Measurements from ENCODE around the gene RPL7A. TPM values are rescaled to one million over a fixed set of nuclear protein-coding genes. Genes with fewer than 3 reads are reported as not detected.

RPL7A gene
- total RNA-seq, 3 donors from 2014 or later (not counting 1 experiment from before 2014, with no cell fraction given), result 1,409 to 1,616 (median 1,600) TPM

DNA sequence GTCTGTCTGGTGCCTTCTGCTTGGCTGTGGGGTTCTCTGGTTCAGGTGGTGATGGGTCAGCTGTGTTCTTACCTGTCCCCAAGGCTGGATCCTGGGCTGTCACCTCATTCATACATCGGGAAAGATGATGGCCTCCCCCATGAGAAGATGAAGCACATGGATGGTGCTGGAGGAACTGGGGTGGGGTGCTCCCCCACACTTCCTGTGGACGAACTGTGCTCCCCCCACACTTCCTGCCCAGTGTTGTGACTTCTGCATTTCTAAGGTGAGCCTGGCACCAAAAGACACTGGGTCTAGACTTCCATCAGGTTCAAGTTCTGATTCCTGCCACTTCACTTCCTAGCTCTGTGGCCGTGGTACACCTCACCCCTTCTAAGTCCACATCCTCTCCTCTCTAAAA is 7.8 kb upstream of the RPL7A start:
- 12% methylated on average over 3 of the region's 3 CpGs for WGBS (ENCODE audit: insufficient coverage)
- Mint-ChIP-seq H3K36me3 (peaks cover 8% of the 10 kb centered on the region), H3K4me1 (peaks cover 44 to 51% of the 10 kb centered on the region in 2 donors), H3K27ac (peak overlapping the region; percentile 83 to 88), H3K27me3 (ENCODE audit: low read depth in 2 of 2) (no peaks in the 10 kb centered on the region), H3K9me3 (no peaks in the 10 kb centered on the region), H3K4me3 (peak overlapping the region; percentile 67)
- H3K4me3 ChIP-seq (ENCODE audit: low read length), result no peak overlapping the region
- H3K9me3 ChIP-seq (ENCODE audit: control insufficient read depth, insufficient read depth, low read length), result no peaks in the 10 kb centered on the region
- peaks cover 19% of the 10 kb centered on the region for H3K36me3 ChIP-seq (ENCODE audit: control insufficient read depth, insufficient read depth, low read length)
- TF ChIP-seq, protein P1, sequence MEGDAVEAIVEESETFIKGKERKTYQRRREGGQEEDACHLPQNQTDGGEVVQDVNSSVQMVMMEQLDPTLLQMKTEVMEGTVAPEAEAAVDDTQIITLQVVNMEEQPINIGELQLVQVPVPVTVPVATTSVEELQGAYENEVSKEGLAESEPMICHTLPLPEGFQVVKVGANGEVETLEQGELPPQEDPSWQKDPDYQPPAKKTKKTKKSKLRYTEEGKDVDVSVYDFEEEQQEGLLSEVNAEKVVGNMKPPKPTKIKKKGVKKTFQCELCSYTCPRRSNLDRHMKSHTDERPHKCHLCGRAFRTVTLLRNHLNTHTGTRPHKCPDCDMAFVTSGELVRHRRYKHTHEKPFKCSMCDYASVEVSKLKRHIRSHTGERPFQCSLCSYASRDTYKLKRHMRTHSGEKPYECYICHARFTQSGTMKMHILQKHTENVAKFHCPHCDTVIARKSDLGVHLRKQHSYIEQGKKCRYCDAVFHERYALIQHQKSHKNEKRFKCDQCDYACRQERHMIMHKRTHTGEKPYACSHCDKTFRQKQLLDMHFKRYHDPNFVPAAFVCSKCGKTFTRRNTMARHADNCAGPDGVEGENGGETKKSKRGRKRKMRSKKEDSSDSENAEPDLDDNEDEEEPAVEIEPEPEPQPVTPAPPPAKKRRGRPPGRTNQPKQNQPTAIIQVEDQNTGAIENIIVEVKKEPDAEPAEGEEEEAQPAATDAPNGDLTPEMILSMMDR (IDR thresholded peaks at IDR 0.05), result no peak
- no peak for DNase-seq
- intact Hi-C loops (cut with micrococcal nuclease), result no loop called here
- no peaks in the 10 kb centered on the region for H3K27me3 ChIP-seq (ENCODE audit: control insufficient read depth, insufficient read depth, low read length)
- no peak for ATAC-seq
- peaks cover 47% of the 10 kb centered on the region for H3K4me1 ChIP-seq (ENCODE audit: control insufficient read depth, insufficient read depth, low read length)
- peak overlapping the region; percentile 62 for H3K27ac ChIP-seq (ENCODE audit: low read length)

- no peaks in the 10 kb centered on the region for H3K9me3 Mint-ChIP-seq
These were observed 7.1 kb upstream of the RPL7A start for GRCh38 chr9:133340916-133341315.

GRCh38 chr9:133341369-133342068 is 6.5 kb upstream of the RPL7A start:
- peaks cover 20% of the 10 kb centered on the region for H3K36me3 ChIP-seq (ENCODE audit: control insufficient read depth, insufficient read depth, low read length)
- Mint-ChIP-seq H3K36me3 (peaks cover 8% of the 10 kb centered on the region), H3K27me3 (ENCODE audit: low read depth in 2 of 2) (no peaks in the 10 kb centered on the region), H3K27ac (peak overlapping the region; percentile 83 to 88), H3K4me3 (peak overlapping the region; percentile 73), H3K4me1 (peaks cover 41 to 45% of the 10 kb centered on the region in 2 donors), H3K9me3 (no peaks in the 10 kb centered on the region)
- intact Hi-C loops (cut with micrococcal nuclease), result no loop called here
- H3K4me3 ChIP-seq (ENCODE audit: low read length), result no peak overlapping the region
- no peaks in the 10 kb centered on the region for H3K9me3 ChIP-seq (ENCODE audit: control insufficient read depth, insufficient read depth, low read length)
- DNase-seq (peak in 1 of 2 donors; percentile 30), ATAC-seq (peak; percentile 85 to 92 (median 86))
- H3K4me1 ChIP-seq (ENCODE audit: control insufficient read depth, insufficient read depth, low read length), result peaks cover 51% of the 10 kb centered on the region
- H3K27ac ChIP-seq (ENCODE audit: low read length), result peak overlapping the region; percentile 62
- H3K27me3 ChIP-seq (ENCODE audit: control insufficient read depth, insufficient read depth, low read length), result no peaks in the 10 kb centered on the region
- TF ChIP-seq, protein P1 (IDR thresholded peaks at IDR 0.05), result no peak
- 72% methylated on average over 15 of the region's 15 CpGs for WGBS (ENCODE audit: insufficient coverage)

More at GRCh38 chr9:133340916-133341315, 7.1 kb upstream of the RPL7A start:
- no peaks in the 10 kb centered on the region for H3K27me3 Mint-ChIP-seq (ENCODE audit: low read depth in 2 of 2)
- TF ChIP-seq, protein P1 (IDR thresholded peaks at IDR 0.05), result no peak
- ATAC-seq, result no peak
- peaks cover 48% of the 10 kb centered on the region for H3K4me1 ChIP-seq (ENCODE audit: control insufficient read depth, insufficient read depth, low read length)
- H3K27me3 ChIP-seq (ENCODE audit: control insufficient read depth, insufficient read depth, low read length), result no peaks in the 10 kb centered on the region
- peak overlapping the region; percentile 67 for H3K4me3 Mint-ChIP-seq
- H3K4me3 ChIP-seq (ENCODE audit: low read length), result no peak overlapping the region
- H3K36me3 Mint-ChIP-seq, result peaks cover 8% of the 10 kb centered on the region
- peak overlapping the region; percentile 62 for H3K27ac ChIP-seq (ENCODE audit: low read length)
- 86% methylated on average over 13 of the region's 13 CpGs for WGBS (ENCODE audit: insufficient coverage)
- H3K27ac Mint-ChIP-seq, result peak overlapping the region; percentile 83 to 88
- H3K9me3 ChIP-seq (ENCODE audit: control insufficient read depth, insufficient read depth, low read length), result no peaks in the 10 kb centered on the region
- peaks cover 37 to 45% of the 10 kb centered on the region in 2 donors for H3K4me1 Mint-ChIP-seq
- intact Hi-C loops (cut with micrococcal nuclease), result no loop called here
- no peak for DNase-seq
- H3K36me3 ChIP-seq (ENCODE audit: control insufficient read depth, insufficient read depth, low read length), result peaks cover 20% of the 10 kb centered on the region
